Measurements from ENCODE around the gene SLC22A31. TPM values are rescaled to one million over a fixed set of nuclear protein-coding genes. Genes with fewer than 3 reads are reported as not detected.

The SLC22A31 gene
- total RNA-seq, 1 donor from 2014 or later = not detected

DNA sequence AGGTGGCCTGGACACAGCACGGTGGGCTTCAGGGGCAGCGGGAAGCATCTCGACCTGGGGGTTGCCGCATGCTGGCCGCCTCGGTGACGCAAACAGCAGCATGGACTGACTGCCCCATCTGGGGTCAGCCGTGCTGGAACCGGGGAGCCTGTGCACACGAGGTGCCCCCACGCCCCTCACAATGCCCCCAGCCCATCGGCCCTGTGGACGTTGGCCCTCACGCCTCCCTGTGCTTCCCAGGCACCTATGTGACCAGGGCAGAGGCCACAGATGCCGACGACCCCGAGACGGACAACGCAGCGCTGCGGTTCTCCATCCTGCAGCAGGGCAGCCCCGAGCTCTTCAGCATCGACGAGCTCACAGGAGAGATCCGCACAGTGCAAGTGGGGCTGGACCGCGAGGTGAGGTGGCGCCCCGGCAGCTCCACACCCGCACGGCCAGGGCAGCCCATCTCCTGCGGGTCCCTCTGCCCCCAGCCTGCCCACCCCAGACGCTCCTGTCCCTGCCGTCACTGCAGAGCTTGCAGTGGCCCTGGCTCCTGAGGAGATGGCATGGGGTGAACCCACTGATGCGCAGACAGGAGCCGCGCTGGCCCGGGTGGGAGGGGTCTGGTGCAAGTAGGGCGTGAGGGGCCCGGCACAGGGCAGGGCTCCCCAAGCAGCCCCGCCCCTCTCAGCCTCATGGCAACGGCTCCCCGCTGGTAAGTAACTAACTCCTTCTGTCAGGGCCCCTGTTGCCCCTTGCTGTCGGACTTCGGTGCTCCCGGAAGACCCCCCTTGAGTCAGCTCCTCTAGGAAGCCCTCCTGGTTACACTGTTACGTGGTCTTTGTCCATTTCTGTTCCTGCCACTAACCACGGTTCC lies 15.2 kb downstream of the SLC22A31 start:
- ATAC-seq = no peak
- DNase-seq = no peak
- intact Hi-C loops (cut with micrococcal nuclease) = no loop called here

DNA sequence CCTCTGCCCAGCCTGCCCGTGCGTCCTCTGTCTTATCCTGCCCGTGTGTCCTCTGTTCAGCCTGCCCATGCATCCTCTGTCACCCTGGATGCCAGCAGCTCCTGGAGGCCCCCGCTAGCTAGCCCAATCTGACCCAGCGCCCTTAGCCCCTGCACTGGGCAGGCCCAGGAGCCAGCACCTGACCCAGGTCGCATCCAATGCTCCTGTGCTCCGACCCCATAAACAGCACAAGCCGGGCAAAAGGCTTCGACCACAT lies 15.7 kb downstream of the SLC22A31 start:
- DNase-seq (no peak), ATAC-seq (no peak)
- intact Hi-C loops (cut with micrococcal nuclease) = no loop called here

DNA sequence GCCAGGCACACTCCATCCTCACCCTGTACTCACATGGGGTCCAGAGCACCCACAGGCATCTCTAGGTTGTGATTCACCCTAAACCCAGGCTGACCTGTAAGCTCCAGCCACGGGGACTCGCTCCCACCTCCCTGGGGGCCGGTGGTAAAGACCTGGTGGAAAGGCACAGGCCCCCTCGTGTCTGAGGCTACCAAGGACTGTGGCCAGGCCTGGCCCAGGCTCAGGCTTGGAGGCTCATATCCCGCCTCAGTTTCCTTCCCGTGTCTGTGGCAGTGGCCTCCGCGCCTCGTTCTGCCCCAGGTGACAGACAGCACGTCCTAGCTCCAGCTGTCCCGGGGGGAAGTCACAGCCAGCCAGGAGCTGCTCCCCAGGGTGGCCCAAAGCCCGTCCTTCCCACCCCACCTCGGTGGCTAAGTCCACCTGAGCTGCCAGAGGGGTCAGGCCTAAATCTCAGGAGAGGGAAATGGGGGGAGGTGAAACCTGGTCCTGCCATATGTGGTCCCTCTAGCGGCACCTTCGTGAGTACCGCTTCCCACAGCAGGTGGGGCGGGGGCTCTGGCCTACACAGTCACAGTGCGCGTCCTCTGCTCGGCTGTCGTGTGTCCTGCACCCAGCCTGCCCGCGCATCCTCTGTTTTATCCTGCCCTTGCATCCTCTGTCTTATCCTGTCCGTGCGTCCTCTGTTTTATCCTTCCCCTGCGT lies 16.2 kb downstream of the SLC22A31 start:
- DNase-seq = no peak
- ATAC-seq = no peak
- intact Hi-C loops (cut with micrococcal nuclease) = no loop called here

DNA sequence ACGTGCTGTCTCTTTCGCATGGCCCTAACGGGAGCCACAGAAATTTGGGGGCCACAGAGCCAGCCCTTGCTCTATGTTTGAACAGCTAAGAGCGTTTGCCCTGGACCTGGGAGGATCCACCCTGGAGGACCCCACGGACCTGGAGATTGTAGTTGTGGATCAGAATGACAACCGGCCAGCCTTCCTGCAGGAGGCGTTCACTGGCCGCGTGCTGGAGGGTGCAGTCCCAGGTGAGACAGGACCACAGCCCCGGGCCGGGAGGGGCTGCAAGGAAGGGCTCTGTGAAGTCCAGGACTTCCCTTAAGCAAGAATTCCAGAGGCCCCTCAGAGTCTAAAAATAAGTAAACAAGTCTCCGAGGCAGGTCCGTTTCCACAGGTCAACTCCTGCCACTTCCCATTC lies 16.9 kb downstream of the SLC22A31 start:
- intact Hi-C loops (cut with micrococcal nuclease) = no loop called here
- DNase-seq = no peak
- no peak for ATAC-seq

DNA sequence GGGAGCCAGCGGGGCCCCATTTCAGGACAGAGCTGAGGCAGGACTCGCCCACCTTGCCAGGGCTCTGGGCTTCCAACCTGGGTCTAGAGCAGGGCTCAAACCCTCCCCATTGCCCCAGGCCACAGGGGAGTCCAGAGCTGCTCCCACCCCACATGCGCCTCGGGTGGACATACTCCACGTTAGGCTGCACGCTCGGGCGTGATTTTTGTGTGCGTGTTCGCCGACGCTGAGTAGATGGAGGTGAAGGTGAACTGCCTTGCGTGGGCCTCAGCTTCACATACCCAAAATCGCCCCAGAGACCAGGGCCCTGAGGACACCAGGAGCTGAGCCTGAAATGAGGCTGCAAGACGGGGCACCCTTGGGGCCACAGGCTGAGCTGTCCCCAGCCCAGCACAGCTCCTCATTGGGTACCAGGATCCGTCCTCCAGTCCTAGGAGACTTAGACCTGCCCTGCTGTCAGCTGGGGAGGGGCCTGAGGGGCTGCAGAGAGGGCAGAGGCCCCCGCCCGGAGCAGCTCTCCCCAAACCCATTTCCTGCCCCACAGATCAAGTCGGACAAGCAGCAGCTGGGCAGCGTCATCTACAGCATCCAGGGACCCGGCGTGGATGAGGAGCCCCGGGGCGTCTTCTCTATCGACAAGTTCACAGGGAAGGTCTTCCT lies 20.6 kb downstream of the SLC22A31 start:
- intact Hi-C loops (cut with micrococcal nuclease) = no loop called here
- ATAC-seq (no peak), DNase-seq (no peak)

DNA sequence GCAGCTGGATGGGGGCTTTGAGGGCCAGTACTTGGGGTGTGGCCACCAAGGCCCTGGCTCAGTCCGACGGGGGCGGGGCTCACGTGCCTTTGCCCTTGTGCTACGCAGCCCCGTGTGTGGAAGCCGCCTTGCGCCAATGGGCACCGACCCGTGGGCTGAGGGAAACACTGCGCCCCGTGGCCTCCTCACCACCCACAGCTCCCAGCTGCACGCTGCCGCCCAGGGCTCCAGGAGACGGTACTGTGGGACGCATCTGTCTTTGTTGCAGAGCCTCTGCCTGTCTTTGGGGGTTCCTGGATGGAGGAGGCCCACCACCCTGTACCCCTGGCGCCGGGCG lies 21.2 kb downstream of the SLC22A31 start:
- no peak for ATAC-seq
- intact Hi-C loops (cut with micrococcal nuclease) = no loop called here
- no peak for DNase-seq

DNA sequence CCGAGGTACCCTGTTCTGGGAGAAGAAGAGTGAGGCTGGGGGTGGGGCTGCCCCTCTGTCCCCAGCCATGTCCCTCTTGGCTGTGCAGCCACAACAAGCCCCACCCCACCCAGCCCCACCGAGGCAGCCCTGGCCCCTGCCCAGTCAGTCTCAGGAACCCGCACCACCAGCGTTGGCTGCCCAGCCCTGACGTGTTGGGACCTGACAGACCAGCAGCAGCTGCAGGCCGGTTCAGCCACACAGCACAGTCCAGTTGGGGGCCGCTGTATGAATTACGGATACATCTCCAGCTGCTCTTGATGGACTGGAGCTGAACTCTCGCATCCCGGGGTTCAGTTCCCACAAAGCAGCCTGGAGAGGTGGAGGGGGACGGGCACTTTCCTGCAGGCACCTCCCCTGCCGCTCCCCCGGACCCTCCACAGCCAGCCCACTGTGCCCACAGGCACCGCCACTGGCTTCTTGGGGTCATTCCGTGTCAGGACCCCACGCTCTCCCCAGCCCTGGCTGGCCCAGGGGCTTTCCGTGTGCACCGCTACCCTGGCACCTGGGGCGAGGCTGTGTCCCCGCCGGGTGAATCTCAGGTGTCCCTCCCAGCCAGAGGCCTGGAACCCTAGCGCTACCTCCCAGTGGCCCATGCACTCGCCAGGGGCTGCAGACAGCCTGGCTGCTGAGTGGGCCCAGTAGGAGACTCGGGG lies 21.7 kb downstream of the SLC22A31 start:
- DNase-seq (no peak), ATAC-seq (no peak)
- intact Hi-C loops (cut with micrococcal nuclease) = no loop called here

DNA sequence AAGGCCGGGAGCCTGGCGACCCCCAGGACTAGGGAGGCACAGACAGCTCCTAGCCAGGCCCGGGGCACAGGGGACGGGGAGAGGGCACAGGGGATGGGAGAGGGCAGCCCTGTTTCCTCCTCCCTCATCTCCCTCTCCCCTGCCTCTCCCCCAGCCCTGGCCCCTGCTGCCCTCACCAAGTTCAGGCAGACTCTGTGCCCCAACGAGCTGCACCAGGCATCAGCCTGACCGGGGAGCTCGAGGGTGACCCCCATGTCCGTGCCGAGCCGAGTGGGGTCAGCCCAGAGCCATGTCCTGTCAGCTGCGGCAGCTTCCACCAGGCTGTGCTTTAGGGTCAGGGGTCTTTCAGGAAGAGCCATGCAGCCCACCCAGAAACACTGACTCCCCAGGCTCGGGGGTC lies 22.8 kb downstream of the SLC22A31 start:
- DNase-seq (no peak), ATAC-seq (no peak)
- intact Hi-C loops (cut with micrococcal nuclease) = no loop called here

DNA sequence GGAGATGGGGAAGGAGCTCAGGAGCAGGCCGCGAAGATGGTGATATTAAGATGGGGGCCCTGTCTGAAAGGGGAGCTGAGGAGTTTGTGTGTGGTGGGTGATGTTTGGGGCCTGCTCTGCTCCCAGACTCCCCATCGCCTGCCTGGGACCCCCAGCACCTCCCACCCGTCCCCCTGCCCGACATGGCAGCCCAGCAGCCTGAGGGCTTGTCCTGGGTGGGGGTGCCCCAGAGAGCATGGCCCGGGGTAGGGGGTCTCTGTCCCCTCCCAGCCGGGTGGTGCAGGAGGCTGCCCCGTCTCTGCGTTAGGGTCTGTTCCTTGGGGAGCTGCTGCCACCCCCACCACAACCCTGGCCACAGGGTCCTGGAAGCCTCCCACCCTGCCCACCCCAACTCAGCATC lies 23.6 kb downstream of the SLC22A31 start:
- no peak for DNase-seq
- intact Hi-C loops (cut with micrococcal nuclease) = no loop called here

DNA sequence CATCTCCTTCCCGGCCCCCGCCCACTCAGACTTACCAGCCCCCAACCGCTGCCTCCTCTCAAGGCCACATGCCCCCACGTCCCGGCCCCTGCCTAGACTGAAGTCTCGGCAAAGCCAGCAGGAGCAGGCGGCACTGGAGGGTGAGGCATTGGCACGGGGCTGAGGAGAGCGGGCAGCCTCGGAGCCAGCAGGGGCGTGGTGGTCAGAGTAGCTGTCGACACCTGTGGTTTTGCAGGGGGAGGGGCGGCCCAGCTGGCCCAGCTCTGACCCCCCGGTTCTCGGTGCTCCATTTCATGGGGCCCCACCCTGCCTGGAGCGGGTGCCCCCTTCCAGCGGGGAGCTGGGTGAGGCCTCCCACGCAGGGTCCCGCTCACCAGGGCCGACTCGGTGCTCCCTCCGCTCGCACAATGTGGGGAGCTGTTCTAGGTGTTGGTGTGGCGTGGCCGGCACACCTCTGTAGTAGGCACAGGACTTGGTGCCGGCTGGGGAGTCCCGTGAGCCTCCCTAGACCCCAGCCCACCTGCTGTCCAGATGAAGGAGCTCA lies 24.1 kb downstream of the SLC22A31 start:
- no peak for ATAC-seq
- intact Hi-C loops (cut with micrococcal nuclease) = no loop called here
- DNase-seq = no peak

More for the DNA sequence above, 23.6 kb downstream of the SLC22A31 start:
- ATAC-seq = no peak

DNA sequence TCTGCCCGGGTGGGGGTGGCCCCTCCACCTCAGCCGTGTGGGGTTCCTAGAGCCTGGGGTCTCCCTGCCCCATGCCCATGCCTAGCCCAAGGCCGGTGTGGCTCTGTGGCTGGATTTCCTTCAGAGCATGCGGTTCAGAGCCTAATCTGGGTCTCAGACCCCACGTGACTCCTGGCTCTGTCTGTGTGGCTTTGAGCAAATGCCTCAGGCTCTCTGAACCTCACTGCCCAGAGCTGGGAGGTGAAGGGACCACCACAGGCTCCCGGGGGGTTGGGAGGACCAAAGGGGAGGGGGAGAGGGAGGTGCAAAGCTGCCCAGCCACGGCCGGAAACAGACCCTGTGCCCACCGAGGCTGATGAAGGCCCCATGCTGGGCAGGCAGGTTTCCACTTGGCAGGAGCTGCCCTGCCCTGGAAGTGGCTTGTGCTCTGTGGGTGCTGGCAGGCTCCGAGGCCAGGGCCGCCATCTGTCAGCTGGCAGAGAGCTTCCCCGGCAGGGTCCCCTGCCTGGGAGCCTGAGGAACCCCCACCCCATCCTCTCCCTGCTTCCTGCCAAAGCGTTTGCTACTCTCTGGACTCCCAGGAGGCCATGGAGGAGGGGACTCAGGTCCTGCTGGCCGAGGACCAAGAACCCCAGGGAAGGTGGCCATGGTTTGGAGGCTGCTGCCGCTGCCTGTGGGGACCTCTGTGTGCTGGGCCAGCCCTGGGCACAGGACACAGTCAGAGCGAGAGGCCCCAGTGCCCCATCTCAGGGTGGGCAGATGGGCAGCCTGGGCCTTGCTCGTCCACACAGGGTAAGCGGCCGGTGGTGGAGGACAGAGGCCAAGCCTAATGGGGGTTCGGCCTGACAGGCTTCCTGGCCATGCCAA lies 24.8 kb downstream of the SLC22A31 start:
- DNase-seq = no peak
- ATAC-seq = no peak
- intact Hi-C loops (cut with micrococcal nuclease) = no loop called here

DNA sequence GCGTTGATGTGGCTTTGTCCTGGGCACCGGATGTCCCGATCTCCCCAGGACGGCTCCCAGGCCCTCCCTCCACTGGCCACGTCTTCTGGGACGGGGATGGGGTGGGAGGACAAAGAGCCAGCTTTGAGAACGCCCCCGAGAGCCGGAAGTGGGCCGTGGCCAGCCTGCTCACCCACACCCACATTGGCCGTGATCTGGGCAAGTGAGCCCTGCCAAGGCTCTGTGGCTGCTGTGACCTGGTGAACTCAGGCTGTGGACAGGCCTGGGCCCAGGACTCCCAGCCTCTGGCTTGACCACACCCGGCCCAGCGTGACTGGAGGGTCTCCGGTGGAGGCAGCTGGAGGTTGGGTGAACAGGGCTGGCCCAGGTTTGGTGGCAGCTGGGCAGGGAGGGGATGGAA lies 25.5 kb downstream of the SLC22A31 start:
- DNase-seq = no peak
- ATAC-seq = no peak
- intact Hi-C loops (cut with micrococcal nuclease) = no loop called here

DNA sequence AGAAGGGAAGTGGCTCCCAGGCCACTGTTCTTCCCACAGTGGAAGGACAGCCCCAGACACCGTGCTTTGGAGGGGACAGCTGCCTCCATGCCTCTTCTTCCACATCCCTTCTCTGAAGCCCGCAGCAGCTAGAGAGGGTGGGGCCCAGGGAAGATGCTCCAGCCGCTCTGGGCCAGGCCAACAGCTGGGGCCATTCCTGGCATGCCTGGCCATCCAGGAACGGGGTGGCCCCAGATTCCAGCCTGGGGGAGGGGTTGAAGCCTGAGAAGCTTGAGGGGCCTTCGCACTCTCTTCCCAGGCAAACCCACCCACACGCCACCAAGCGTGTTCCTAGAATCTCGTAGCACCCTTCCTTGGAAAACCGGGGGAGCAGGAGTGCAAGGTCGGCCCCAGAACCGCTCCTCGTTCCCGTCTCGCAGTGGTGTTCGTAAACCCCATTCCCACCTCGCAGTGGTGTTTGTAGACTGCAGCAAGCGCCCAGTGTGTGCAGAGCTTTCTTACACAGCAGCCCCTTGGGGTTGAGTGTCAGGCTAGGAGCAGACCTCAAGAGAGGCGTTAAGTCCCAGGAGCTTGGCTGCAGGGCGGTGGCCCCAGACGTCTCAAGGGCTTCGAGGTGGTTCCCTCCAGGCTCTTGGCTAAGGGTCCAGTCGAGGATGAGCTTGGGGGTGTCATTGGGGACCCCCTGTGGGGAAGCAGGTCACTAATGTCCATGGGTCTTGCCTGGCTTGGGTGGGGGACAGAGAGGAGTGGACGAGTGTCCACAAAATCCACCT lies 26.1 kb downstream of the SLC22A31 start:
- intact Hi-C loops (cut with micrococcal nuclease) = no loop called here
- DNase-seq (no peak), ATAC-seq (no peak)

DNA sequence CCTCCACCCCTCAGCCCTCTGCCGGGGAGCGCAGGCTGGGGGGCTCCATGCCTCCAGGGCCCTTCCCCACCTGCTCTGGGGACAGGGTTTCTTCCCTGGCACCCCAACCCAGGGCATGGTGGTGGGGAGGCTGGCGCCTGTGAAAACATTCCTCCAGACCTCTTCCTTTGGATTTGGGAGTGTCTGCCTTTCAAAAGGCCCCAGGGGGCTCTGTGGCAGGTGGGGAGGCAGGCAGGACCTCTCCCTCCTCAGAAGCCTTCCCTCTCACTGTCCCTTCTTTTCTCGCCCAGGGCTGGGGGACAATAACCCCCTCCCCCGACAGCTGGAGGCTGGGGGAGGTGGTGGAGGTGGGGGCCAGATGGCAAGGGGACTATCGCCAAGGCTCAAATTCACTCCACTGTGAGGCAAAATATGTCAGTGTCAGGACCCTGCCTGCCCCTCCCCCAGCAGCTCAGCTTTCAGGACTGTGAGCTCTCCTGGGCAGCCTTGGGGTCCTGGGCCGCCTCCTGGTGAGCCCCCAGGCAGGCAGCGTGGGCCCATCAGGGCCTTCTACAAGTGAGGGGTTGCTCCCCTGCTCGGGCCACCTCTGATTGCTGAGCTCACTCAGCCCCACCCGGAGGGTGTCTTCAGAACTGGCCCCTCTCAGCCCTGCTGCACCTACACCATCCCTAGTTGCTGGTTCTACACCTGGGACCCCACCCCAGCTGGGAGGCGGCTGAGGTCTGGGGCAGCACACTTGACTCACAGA lies 27.0 kb downstream of the SLC22A31 start:
- DNase-seq (no peak), ATAC-seq (no peak)
- intact Hi-C loops (cut with micrococcal nuclease) = no loop called here

DNA sequence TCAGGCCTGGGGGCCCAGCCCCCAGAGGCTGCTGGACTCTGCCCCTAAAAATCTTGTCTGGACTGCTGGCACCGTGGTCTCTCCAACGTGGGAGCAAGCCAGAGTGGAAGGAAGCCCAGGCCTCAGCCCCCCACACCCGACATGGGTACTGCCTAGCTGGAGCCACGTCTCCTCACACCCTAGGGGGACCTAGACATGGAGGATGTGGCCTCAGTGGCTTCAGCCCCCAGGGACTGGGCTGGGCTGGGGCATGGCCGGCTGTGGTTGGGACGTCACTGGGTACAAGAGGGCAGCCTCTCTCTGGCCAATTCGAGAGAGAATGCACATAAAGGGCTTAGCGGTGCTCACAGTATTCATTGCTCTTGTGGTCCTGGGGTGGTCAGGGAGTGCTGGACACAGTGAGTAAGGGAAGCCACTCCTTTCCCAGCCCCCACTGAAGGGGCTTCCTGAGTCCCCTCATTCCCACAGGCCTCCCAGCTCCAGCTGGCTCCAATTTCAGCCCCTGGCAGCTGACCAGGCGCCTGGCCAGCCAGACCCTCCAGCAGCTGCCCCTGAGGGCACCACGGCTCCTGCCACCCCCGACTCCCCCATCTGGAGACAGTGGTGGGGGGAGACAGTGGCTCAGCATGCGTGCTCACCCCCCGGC lies 27.7 kb downstream of the SLC22A31 start:
- no peak for ATAC-seq
- intact Hi-C loops (cut with micrococcal nuclease) = no loop called here
- no peak for DNase-seq

DNA sequence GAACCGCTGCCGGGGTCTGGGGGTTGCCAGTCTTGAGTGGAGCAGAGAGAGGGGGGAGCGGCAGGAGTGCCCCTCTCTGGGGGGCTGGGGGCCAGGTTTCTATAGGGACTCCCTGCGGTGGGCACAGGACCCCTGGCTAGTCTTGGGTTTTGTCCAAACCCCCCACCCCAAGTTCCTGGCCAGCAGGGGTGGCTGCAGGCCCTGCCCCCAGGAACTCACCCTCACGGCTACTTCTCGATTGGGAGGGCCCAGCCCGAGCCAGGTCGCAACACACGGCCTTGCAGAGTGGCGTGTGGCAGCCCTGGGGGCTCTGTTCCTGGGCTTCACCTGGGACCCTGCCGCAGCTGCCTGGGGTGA lies 28.2 kb downstream of the SLC22A31 start:
- intact Hi-C loops (cut with micrococcal nuclease) = no loop called here
- ATAC-seq (no peak), DNase-seq (no peak)

Measured in left ventricle myocardium superior (tissue), 1 donor.